Upper lobe of left lung (tissue), 6 donors: ENCODE data around the gene BLID. TPM values are rescaled to one million over a fixed set of nuclear protein-coding genes. Genes with fewer than 3 reads are reported as not detected.

Source experiments
- ATAC-seq, 2 donors: fragments of 200-7000 bp; cut with Tn5 transposase; one replicate each; pipeline ENCODE4 v1.9.1; 2022; ENCODE audit warnings: mild to moderate bottlenecking in 2 of 2, moderate library complexity in 2 of 2; ENCODE audit not compliant: low FRiP score in 2 of 2
- DNase-seq, 2 donors: peaks; one replicate each; pipeline ENCODE4 v3.0.0-alpha.2; 2019 to 2020
- H3K27ac ChIP-seq, 4 donors: fragments of 200-600 bp; sonication (generic); one replicate each; pipeline ENCODE4 v1.5.1; 2016 to 2019
- H3K27me3 ChIP-seq, 4 donors: fragments of 200-600 bp; sonication (generic); one replicate each; pipeline ENCODE4 v1.5.1; 2017 to 2019
- H3K36me3 ChIP-seq, 4 donors: fragments of 200-600 bp; sonication (generic); one replicate each; pipeline ENCODE4 v1.5.1; 2016 to 2019
- H3K4me1 ChIP-seq, 4 donors: fragments of 200-600 bp; sonication (generic); one replicate each; pipeline ENCODE4 v1.5.1; 2018 to 2019
- H3K4me3 ChIP-seq, 4 donors: fragments of 200-600 bp; sonication (generic); one replicate each; pipeline ENCODE4 v1.5.1; 2017 to 2019; ENCODE audit warnings: mild to moderate bottlenecking in 2 of 4, moderate library complexity in 1 of 4
- H3K9me3 ChIP-seq, 4 donors: fragments of 200-600 bp; sonication (generic); one replicate each; pipeline ENCODE4 v1.5.1; 2018 to 2019
- CTCF ChIP-seq, 6 experiments: fragments of 450-650 bp in 4 of 6; fragments of 200-600 bp in 2 of 6; sonication (generic) in 2 of 6; IDR thresholded peaks; one replicate each; pipeline ENCODE4 v1.5.1; 2016 to 2019; ENCODE audit warnings: antibody characterized with exemption in 6 of 6
- EP300 ChIP-seq, 4 donors: sonication (generic); formaldehyde crosslinking; IDR thresholded peaks; one replicate each; pipeline ENCODE4 v1.5.1; 2017; ENCODE audit warnings: antibody characterized with exemption in 4 of 4, control low read depth in 2 of 4
- POLR2A ChIP-seq, 4 donors: fragments of 450-650 bp; IDR thresholded peaks; one replicate each; pipeline ENCODE4 v1.5.1; 2016 to 2017; ENCODE audit warnings: antibody characterized with exemption in 4 of 4, mild to moderate bottlenecking in 2 of 4
- POLR2AphosphoS5 ChIP-seq, 2 donors: sonication (generic); formaldehyde crosslinking; IDR thresholded peaks; one replicate each; pipeline ENCODE4 v1.5.1; 2017; ENCODE audit warnings: antibody characterized with exemption in 2 of 2
- WGBS, 2 donors: methylation state at CpG; one replicate each; pipeline ENCODE4 v1.1.5; 2017 to 2018; 5-methylcytosine and 5-hydroxymethylcytosine counted together
- total RNA-seq, 6 donors: library from RNA; depleted of rRNA in 4 of 6; stranded (reverse); fragments of >200 nt in 4 of 6; gene quantifications; one replicate each; pipeline versions ENCODE4 v1.1.0 to v1.2.1, GENCODE V29; 2016 to 2021
- donor health status: DM: no; HTN: no; CAD: no; lungs with moderate emphysema.
- donor health status: DM: no; HTN: yes; CAD: no; lungs with severe emphysema.

Gene BLID
- total RNA-seq, 6 donors from 2014 or later: 0.30 to 6.3 TPM; not detected in 4

- ATAC-seq (no peak), DNase-seq (no peak)
- Histone ChIP-seq H3K4me3 (no peak overlapping the region), H3K27me3 (no peaks in the 10 kb centered on the region), H3K9me3 (no peaks in the 10 kb centered on the region), H3K36me3 (no peaks in the 10 kb centered on the region), H3K4me1 (peaks cover 0 to 4% (median 0%) of the 10 kb centered on the region in 4 donors), H3K27ac (no peak overlapping the region)
- WGBS, 2 donors: 73 to 76% methylated on average over 2 of the region's 2 CpGs
- TF ChIP-seq EP300 (IDR thresholded peaks at IDR 0.05): no peak
- no peak for TF ChIP-seq POLR2AphosphoS5 (IDR thresholded peaks at IDR 0.05)
- TF ChIP-seq POLR2A (IDR thresholded peaks at IDR 0.05): no peak
- TF ChIP-seq CTCF (IDR thresholded peaks at IDR 0.05): no peak
Measured at GRCh38 chr11:122140500-122140899, 24.5 kb upstream of the BLID start.

- no peaks in the 10 kb centered on the region for H3K36me3 ChIP-seq
- no peak overlapping the region for H3K27ac ChIP-seq
- H3K4me3 ChIP-seq: no peak overlapping the region
- 16 to 22% methylated on average over 1 of the region's 1 CpG for WGBS, 2 donors
- DNase-seq: no peak
- H3K4me1 ChIP-seq: peaks cover 0 to 4% (median 0%) of the 10 kb centered on the region in 4 donors
- no peaks in the 10 kb centered on the region for H3K27me3 ChIP-seq
- H3K9me3 ChIP-seq: no peaks in the 10 kb centered on the region
- ATAC-seq: no peak
- no peak for TF ChIP-seq POLR2AphosphoS5 (IDR thresholded peaks at IDR 0.05)
- TF ChIP-seq EP300 (IDR thresholded peaks at IDR 0.05): no peak
- no peak for TF ChIP-seq CTCF (IDR thresholded peaks at IDR 0.05)
- no peak for TF ChIP-seq POLR2A (IDR thresholded peaks at IDR 0.05)
Measured at GRCh38 chr11:122139595-122139866, 23.5 kb upstream of the BLID start.

- DNase-seq (no peak), ATAC-seq (no peak)
- Histone ChIP-seq H3K27ac (no peak overlapping the region), H3K27me3 (no peaks in the 10 kb centered on the region), H3K4me1 (peaks cover 0 to 4% (median 0%) of the 10 kb centered on the region in 4 donors), H3K4me3 (no peak overlapping the region), H3K9me3 (no peaks in the 10 kb centered on the region), H3K36me3 (no peaks in the 10 kb centered on the region)
- no peak for TF ChIP-seq POLR2A (IDR thresholded peaks at IDR 0.05)
- no peak for TF ChIP-seq CTCF (IDR thresholded peaks at IDR 0.05)
- no peak for TF ChIP-seq POLR2AphosphoS5 (IDR thresholded peaks at IDR 0.05)
- no peak for TF ChIP-seq EP300 (IDR thresholded peaks at IDR 0.05)
- 60 to 68% methylated on average over 5 of the region's 5 CpGs for WGBS, 2 donors
Measured at GRCh38 chr11:122138744-122139594, 23.0 kb upstream of the BLID start.

GRCh38 chr11:122137078-122137793 is 21.2 kb upstream of the BLID start:
- WGBS, 2 donors: 41 to 58% methylated on average over 2 of the region's 2 CpGs
- TF ChIP-seq CTCF (IDR thresholded peaks at IDR 0.05) (no peak), EP300 (IDR thresholded peaks at IDR 0.05) (no peak)
- Histone ChIP-seq H3K27ac (peak overlapping the region in 1 of 4 donors; percentile 40), H3K36me3 (no peaks in the 10 kb centered on the region), H3K9me3 (no peaks in the 10 kb centered on the region), H3K4me3 (no peak overlapping the region), H3K27me3 (no peaks in the 10 kb centered on the region), H3K4me1 (peaks cover 0 to 4% (median 0%) of the 10 kb centered on the region in 4 donors)
- ATAC-seq (peak in 1 of 2 donors; percentile 92), DNase-seq (no peak)
